HepG2 (cell line): ENCODE measurements around the gene RPTOR. TPM values are rescaled to one million over a fixed set of nuclear protein-coding genes. Genes with fewer than 3 reads are reported as not detected.

ENCODE experiments used
- CCDC6 ChIP-seq: sonication (generic); formaldehyde crosslinking; IDR thresholded peaks from 2 replicates; pipeline ENCODE4 v1.8.1; 2022; ENCODE audit warnings: mild to moderate bottlenecking, missing genetic modification reagents, moderate library complexity
- ELF3 ChIP-seq: IDR thresholded peaks from 2 replicates; pipeline ENCODE4 v1.6.1; 2016; ENCODE audit warnings: missing genetic modification reagents, missing compliant biosample characterization
- MIER3 ChIP-seq: IDR thresholded peaks from 2 replicates; pipeline ENCODE4 v1.6.1; 2016; ENCODE audit warnings: missing compliant biosample characterization, borderline replicate concordance
- REST ChIP-seq, 2 experiments: IDR thresholded peaks; 2 replicates each; pipeline ENCODE4 v1.6.1; 2011 to 2012; ENCODE audit warnings: low read length in 2 of 2, borderline replicate concordance in 1 of 2, low read depth in 1 of 2, mild to moderate bottlenecking in 1 of 2, moderate library complexity in 1 of 2
- ZFAT ChIP-seq: sonication (generic); formaldehyde crosslinking; conservative IDR thresholded peaks from 2 replicates; pipeline ENCODE4 v1.8.1; 2023; ENCODE audit warnings: missing genetic modification reagents, inconsistent platforms
- ZHX2 ChIP-seq, 2 experiments: sonication (generic) in 1 of 2; formaldehyde crosslinking in 1 of 2; IDR thresholded peaks; 2 replicates each; pipeline versions ENCODE4 v1.6.1 to v1.9.0; 2014 to 2022; ENCODE audit warnings: antibody characterized with exemption in 1 of 2, borderline replicate concordance in 1 of 2, inconsistent platforms in 1 of 2, low read depth in 1 of 2, missing genetic modification reagents in 1 of 2
- ZNF296 ChIP-seq: sonication (generic); formaldehyde crosslinking; conservative IDR thresholded peaks from 2 replicates; pipeline ENCODE4 v1.5.0; 2020; ENCODE audit warnings: mild to moderate bottlenecking, missing genetic modification reagents
- ZNF619 ChIP-seq: sonication (generic); formaldehyde crosslinking; IDR thresholded peaks from 2 replicates; pipeline ENCODE4 v1.4.0; 2020; ENCODE audit warnings: mild to moderate bottlenecking, missing genetic modification reagents
- ZNF790 ChIP-seq: sonication (generic); formaldehyde crosslinking; IDR thresholded peaks from 2 replicates; pipeline ENCODE4 v1.8.0; 2022; ENCODE audit warnings: missing genetic modification reagents, mild to moderate bottlenecking, borderline replicate concordance
- polyA plus RNA-seq, 8 experiments: library from polyadenylated mRNA; depleted of rRNA in 3 of 8; stranded (reverse) in 7 of 8; unstranded in 1 of 8; fragments of >200 nt; fragmentation: Illumina TruSeq in 4 of 8; extraction: Trizol in 4 of 8; gene quantifications; 2 replicates each; pipeline versions ENCODE4 v1.2.1 to v1.2.3, GENCODE V29; 2011 to 2016; ENCODE audit warnings: low read depth in 4 of 8, missing spikeins in 1 of 8, mixed read lengths in 1 of 8; ENCODE audit not compliant: insufficient read depth in 1 of 8
- total RNA-seq, 5 experiments: library from RNA; depleted of rRNA; stranded (reverse); fragments of >200 nt; fragmentation: Illumina TruSeq; extraction: Trizol; gene quantifications; 2 replicates each; pipeline ENCODE4 v1.2.3, GENCODE V29; 2016; ENCODE audit warnings: low read depth in 1 of 5
- TF ChIP-seq, protein P1 (sequence below): sonication (generic); formaldehyde crosslinking; IDR thresholded peaks from 2 replicates; pipeline ENCODE4 v1.5.0; 2020; ENCODE audit warnings: mild to moderate bottlenecking, missing genetic modification reagents, borderline replicate concordance

Gene RPTOR
- total and polyA plus RNA-seq, 2 of the 13 experiments (the other 11 are each of a cell fraction or from before 2014, with no cell fraction given), result 6.6 to 25.3 TPM

- TF ChIP-seq ZHX2 (IDR thresholded peaks at IDR 0.05; ENCODE audit: low read depth) (peak; percentile 50; the same call in 1 of the 2 replicates), ZHX2 (CRISPR knock-in tag; IDR thresholded peaks at IDR 0.05; ENCODE audit: borderline replicate concordance) (peak; percentile 89; the same call in 1 of the 2 replicates), ZNF296 (CRISPR knock-in tag) (peak; percentile 95), REST (IDR thresholded peaks at IDR 0.05; ENCODE audit: borderline replicate concordance in 1 of 2, low read depth in 1 of 2, low read length in 2 of 2) (peak in 1 of 2 experiments; percentile 83; a peak in 1 of 4 replicates), MIER3 (CRISPR knock-in tag) (peak; percentile 89), ZNF790 (no peak), ELF3 (CRISPR knock-in tag) (peak; percentile 40; the same call in 1 of the 2 replicates), CCDC6 (peak; percentile 24; the same call in 1 of the 2 replicates), ZNF619 (CRISPR knock-in tag) (peak; percentile 94; the same call in 1 of the 2 replicates), ZFAT (0 out of 2 replicates have a peak, but pooled peaks have one; percentile 77)
- TF ChIP-seq, protein P1, sequence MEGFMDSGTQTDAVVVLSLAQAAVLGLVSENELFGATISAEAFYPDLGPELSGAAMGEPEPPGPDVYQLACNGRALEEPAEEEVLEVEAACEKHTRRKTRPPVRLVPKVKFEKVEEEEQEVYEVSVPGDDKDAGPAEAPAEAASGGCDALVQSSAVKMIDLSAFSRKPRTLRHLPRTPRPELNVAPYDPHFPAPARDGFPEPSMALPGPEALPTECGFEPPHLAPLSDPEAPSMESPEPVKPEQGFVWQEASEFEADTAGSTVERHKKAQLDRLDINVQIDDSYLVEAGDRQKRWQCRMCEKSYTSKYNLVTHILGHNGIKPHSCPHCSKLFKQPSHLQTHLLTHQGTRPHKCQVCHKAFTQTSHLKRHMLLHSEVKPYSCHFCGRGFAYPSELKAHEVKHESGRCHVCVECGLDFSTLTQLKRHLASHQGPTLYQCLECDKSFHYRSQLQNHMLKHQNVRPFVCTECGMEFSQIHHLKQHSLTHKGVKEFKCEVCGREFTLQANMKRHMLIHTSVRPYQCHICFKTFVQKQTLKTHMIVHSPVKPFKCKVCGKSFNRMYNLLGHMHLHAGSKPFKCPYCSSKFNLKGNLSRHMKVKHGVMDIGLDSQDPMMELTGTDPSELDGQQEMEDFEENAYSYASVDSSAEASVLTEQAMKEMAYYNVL, result peak; percentile 84; the same call in 1 of the 2 replicates
Measured at GRCh38 chr17:80544655-80545498, at the start of gene RPTOR (continued).
